ENCODE data around the gene DYTN.
"Not testable (repeated sequence)": the region's sequence is repeated elsewhere in the genome, so short reads cannot be mapped to it uniquely, and the experiment has no call there.

Gene DYTN

GRCh38 chr2:206718296-206718695, at the start of gene DYTN:
TSS of gene DYTN (minus strand) at chr2:206718396. CDS start at chr2:206718279, 117 bp downstream.
- DNase-seq (ENCODE audit: low read depth), result no peak

GRCh38 chr2:206766057-206766930, 48.1 kb upstream of the DYTN start:
- DNase-seq (ENCODE audit: low read depth), result no peak

- peak; percentile 79 for DNase-seq (ENCODE audit: low read depth)
These were observed 47.3 kb upstream of the DYTN start, which contains the start of the genes FASTKD2 and MDH1B for GRCh38 chr2:206765242-206766056. TSS of gene FASTKD2 (plus strand) at chr2:206765606. CDS start at chr2:206766694, 1,088 bp downstream. TSS of gene MDH1B (minus strand) at chr2:206765328. CDS start at chr2:206765271, 57 bp downstream.

- DNase-seq (ENCODE audit: low read depth), result no peak
These were observed 46.6 kb upstream of the DYTN start for GRCh38 chr2:206764673-206765241.

GRCh38 chr2:206756816-206757215, 38.6 kb upstream of the DYTN start:
- DNase-seq (ENCODE audit: low read depth), result no peak

GRCh38 chr2:206740800-206741199, 22.6 kb upstream of the DYTN start:
- DNase-seq (ENCODE audit: low read depth), result no peak

GRCh38 chr2:206739271-206739670, 21.1 kb upstream of the DYTN start:
- no peak for DNase-seq (ENCODE audit: low read depth)

GRCh38 chr2:206736935-206737334, 18.7 kb upstream of the DYTN start:
- no peak for DNase-seq (ENCODE audit: low read depth)

GRCh38 chr2:206733341-206733740, 15.1 kb upstream of the DYTN start:
- no peak for DNase-seq (ENCODE audit: low read depth)

GRCh38 chr2:206728277-206729199, 10.3 kb upstream of the DYTN start:
- DNase-seq (ENCODE audit: low read depth), result no peak

GRCh38 chr2:206727287-206727686, 9.1 kb upstream of the DYTN start:
- DNase-seq (ENCODE audit: low read depth), result no peak

- DNase-seq (ENCODE audit: low read depth), result no peak
These were observed 5.1 kb upstream of the DYTN start for GRCh38 chr2:206723288-206723687.

GRCh38 chr2:206721256-206721920, 3.2 kb upstream of the DYTN start:
- no peak for DNase-seq (ENCODE audit: low read depth)

- no peak for DNase-seq (ENCODE audit: low read depth)
These were observed 1.6 kb downstream of the DYTN start for GRCh38 chr2:206716623-206717022.

GRCh38 chr2:206715183-206715582, 3.0 kb downstream of the DYTN start:
- not testable (repeated sequence) for DNase-seq (ENCODE audit: low read depth)

- DNase-seq (ENCODE audit: low read depth), result no peak
These were observed 4.5 kb downstream of the DYTN start for GRCh38 chr2:206713746-206714145.

- no peak for DNase-seq (ENCODE audit: low read depth)
These were observed 9.9 kb downstream of the DYTN start for GRCh38 chr2:206708286-206708685.

- DNase-seq (ENCODE audit: low read depth), result no peak
These were observed 11.0 kb downstream of the DYTN start for GRCh38 chr2:206707164-206707701.

GRCh38 chr2:206701952-206702605, 16.1 kb downstream of the DYTN start:
- DNase-seq (ENCODE audit: low read depth), result no peak

GRCh38 chr2:206700156-206700555, 18.0 kb downstream of the DYTN start:
- no peak for DNase-seq (ENCODE audit: low read depth)

All from activated T-cell treated with anti-CD3 and anti-CD28 coated beads for 24 hours (primary cell).